Astrocyte (in vitro differentiated cells and primary cell): ENCODE results near the gene FAM222B.

Source experiments
- EZH2 ChIP-seq: IDR thresholded peaks from 2 replicates; pipeline ENCODE4 v1.6.1; 2012; ENCODE audit warnings: mild to moderate bottlenecking, low read length, inconsistent platforms; ENCODE audit not compliant: insufficient read depth
- TF ChIP-seq, protein P1 (sequence below): IDR thresholded peaks from 2 replicates; pipeline ENCODE4 v1.5.1; 2011; ENCODE audit warnings: low read depth, mild to moderate bottlenecking, inconsistent platforms, low read length, moderate library complexity; ENCODE audit not compliant: insufficient read depth

DNA sequence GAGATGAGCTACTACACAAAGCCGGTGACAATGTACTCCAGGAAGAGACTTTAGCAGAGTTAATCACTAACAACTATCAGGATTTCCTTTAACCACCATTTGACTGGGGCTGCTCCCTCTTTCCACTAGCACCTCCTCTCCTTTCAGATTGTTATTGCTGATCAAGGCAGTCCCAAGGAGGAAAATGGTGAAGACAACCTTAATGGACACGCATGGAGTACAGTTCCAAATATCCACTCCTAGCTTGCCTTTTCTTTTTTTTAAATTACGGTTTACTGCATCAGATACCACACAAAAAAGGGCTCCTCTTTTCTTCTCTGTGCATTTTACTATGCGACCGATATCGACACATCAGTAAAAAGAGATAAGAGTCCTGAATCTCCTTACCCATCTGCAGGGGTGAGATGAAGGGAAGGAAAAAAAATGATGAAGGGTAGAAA is 30.9 kb downstream of the FAM222B start:
- TF ChIP-seq, protein P1, sequence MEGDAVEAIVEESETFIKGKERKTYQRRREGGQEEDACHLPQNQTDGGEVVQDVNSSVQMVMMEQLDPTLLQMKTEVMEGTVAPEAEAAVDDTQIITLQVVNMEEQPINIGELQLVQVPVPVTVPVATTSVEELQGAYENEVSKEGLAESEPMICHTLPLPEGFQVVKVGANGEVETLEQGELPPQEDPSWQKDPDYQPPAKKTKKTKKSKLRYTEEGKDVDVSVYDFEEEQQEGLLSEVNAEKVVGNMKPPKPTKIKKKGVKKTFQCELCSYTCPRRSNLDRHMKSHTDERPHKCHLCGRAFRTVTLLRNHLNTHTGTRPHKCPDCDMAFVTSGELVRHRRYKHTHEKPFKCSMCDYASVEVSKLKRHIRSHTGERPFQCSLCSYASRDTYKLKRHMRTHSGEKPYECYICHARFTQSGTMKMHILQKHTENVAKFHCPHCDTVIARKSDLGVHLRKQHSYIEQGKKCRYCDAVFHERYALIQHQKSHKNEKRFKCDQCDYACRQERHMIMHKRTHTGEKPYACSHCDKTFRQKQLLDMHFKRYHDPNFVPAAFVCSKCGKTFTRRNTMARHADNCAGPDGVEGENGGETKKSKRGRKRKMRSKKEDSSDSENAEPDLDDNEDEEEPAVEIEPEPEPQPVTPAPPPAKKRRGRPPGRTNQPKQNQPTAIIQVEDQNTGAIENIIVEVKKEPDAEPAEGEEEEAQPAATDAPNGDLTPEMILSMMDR, result no peak
- TF ChIP-seq EZH2, result no peak
